HG02642 (cell line): ENCODE results near the gene BCAR3.

Experiments used
- ATAC-seq: cut with Tn5 transposase; IDR thresholded peaks from one replicate; pipeline ENCODE4 v1.9.1; 2021; ENCODE audit warnings: mild to moderate bottlenecking; ENCODE audit not compliant: unreplicated experiment, poor library complexity

Gene BCAR3

DNA sequence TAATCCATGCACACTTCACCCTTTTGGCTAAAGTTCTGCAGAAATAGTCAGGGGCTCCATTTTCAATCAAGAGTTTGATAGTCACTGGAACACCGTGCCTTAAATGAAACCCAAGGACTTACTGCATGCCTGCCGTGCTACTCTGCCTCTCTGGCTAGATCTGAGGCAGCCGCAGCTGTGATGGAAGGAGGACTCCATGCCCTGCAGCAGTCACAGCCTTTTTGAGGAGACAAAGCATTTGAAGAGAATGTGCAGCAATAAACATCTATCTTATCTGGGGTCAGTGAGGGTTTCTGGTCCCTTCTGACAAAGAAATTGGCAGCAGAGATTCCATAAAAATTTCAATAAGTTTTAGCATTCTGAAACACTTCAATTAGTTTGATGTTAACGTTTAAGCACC lies 78.0 kb downstream of the BCAR3 start:
- ATAC-seq = no peak

DNA sequence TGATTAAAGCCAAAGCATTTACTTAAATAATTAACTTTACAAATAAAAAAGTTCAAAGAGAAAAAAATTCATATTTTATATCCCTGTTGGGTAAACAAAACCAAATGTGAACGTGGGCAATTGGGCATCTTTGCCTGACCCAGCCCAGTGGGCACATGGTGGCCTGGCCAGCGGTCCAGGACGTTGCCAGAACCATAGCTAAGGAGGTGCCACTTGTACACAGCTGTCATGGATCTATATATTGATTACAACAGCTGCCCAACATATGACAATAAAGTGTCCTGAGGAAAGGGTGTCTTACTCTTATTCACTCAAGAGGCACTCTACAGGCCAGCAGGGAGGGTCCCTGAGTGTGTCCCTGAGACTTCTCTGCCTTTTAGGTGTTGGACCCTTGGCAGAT lies 78.5 kb downstream of the BCAR3 start:
- no peak for ATAC-seq

DNA sequence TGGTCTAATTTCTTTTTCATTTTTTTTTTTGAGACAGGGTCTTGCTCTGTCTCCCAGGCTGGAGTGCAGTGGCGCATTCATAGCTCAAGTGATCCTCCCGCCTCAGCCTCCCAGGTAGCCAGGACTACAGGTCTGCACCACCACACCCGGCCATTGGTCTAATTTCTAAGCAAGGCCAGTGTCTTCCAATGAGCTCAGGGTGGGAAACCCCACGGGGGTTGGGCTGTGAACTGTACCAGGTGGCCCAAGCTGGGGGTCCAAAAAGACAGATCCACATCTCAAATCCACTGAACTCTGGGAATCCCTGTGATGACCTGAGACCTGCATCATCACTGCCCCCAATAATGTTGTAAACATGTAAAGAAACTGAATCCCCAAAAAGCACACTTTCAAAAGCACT lies 79.5 kb downstream of the BCAR3 start:
- no peak for ATAC-seq

DNA sequence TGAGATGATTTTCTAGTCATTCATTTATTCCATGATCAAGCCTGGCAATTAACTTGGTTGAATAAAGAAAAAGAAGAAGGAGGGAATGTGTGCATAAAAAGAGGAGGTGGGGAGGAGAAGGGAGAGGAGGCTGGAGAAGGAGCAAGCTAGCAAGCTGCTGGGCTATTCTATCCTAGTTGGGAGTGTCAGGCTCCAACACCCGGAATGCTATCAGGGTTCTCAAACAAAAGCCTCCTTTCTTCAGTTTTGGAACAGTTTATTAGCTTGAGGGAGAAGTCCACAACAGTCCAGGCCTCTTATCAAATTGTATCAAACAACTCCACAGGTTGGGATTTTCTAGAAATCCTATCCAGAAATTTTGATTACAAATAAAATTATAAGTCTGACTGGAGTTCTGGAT lies 80.0 kb downstream of the BCAR3 start:
- ATAC-seq = no peak

DNA sequence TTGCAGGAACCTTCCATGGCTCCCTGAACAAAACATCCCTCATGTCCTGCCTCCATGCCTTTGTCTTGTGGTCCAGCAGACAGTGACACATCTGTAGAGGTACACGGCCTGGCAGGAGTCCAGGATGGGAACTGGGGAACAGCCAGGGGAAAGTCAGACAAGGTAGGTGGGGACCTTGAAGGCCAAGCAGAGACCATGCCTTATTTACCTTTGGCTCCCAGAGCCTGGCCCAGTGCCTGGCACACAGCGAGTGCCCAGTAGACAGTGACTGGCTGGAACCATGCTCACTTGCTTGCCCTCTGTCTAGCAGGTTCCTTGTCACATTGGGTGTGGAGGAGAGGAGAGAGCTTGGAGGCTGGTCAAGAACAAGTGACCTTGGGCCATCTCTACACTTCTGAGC lies 81.0 kb downstream of the BCAR3 start:
- no peak for ATAC-seq

DNA sequence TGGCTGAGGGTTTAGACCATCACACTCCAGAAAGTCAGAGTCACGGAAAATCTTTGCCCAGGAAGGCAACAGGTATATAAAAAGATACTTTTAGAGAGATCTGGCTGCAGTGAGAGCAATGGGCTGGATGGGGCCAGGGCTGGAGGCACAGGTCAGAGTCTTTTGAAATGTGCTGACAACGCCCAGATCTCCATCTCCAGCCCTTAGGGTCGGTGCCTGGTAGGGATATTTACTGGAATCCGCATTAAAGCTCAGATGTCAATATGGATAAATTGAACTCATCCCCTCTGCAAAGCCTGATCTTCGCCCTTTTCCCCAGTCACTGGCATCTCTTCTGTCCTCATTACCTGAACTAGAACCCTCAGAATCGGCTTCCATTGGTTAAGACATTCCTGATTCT lies 82.2 kb downstream of the BCAR3 start:
- ATAC-seq = no peak

DNA sequence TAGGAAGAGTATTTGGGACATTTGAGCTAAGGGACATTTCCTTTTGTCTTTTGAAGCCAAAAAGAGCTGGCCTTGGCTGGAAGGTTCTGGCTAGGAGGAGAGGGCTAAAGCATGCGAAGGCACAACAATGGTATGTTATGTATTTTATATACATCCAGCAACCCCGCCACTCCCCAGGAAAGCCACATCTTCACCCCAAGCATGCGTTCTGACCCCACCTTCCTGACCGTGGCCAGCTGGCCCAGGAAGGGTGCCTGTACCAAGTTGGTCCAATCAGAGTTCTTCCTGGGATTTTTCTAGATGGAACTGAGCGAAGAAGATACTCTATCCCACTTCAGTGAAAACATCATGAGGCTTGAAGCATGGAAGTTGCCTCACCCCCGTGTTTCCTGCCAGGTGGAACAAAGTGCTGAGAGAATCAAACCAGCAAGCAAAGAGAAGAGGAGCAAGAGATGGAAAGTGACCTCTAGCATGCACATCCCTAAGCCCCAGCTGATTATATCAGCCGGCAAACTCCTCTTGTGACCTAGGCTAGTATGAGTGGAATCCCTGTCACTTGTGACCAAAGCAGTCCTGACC lies 82.7 kb downstream of the BCAR3 start:
- no peak for ATAC-seq

DNA sequence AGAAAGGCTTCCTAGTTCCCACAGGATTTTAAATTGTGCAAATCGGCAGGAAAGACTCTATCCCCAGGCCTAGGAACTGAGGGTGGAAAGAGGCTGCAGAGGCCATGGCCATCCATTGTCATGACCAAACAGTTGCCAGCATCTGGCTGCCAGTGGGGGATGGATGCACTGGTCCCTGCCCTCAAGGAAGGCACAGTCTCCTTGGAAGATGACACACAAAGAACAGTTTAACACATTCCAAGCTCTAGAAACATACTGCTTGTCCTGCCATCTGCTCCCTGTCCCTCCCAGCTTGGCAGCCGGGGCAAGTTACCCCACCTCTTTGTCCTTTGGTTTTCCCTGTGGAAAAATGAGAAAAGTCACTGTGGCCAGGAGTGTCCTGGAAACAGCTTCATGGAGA lies 83.2 kb downstream of the BCAR3 start:
- no peak for ATAC-seq

DNA sequence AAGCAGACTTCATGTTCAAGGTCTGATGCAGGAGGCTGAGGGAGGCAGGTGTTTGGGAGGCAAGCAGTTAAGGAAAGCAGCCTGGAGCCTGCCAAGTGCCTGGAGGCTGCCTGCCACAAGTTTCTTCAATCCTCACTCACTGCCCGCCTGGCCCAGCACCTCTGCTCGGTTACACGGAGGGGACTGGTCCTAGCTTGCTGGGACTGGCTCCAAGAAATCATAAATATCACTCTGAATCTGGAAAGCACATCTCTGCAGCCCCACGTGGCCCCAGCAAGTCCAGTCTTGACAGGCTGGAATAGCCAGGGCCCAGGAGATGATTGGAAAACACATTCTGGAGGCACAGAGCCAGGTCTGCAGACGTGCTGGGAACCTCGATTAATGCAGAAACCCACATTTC lies 83.9 kb downstream of the BCAR3 start:
- no peak for ATAC-seq

DNA sequence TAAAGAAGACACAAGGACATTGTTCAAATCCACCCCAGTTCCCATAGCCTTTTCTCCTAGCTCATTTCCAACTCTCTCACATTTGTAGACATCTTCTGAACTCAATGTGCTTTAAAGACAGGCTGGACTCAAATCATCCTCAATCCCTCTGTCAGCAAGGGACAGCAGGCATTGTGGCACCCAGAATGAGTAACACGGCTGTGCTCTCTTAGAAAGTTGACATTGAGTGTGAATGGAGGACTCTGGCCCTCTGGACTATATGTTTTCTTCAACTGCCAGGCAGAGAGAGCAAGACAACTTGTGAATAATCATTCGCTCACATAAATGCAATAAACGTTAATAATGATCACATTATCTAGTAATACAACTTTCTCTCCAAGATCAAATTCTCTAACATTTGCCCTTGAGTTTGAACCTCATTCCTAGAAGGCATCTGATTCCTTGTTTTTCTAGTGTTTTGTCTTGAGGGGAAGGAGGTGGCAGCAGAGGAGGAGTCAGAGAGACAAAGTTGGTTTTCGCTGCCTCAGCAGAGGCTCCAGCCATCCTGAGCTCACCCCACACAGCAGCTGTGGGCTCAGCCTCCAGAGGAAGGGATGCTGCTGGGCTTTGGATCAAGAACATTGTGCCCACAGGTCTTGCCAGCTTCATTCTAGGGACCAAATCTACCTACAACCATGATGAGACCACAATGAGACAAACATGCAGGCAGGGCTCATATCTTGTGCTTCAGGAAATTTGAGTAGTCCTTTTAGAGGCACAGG lies 85.1 kb downstream of the BCAR3 start:
- ATAC-seq = no peak

DNA sequence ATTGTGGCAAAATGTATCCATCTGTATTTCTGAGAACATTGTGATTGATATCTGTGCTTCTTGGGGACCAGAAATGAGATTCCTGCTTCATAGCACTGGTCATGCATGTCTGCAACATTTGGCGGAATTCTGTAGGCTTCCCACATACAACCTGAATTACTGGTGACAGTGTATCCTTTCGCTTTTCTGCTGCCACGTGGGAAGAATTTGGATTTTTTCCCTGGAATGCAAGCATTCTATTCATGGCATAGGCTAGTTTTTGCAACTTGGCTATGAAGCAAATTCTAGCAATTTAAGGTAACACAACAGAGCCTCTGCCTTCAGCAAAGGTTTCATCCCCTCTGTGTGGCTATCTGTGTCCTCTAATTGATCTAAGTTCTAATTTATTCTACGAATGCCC lies 85.9 kb downstream of the BCAR3 start:
- no peak for ATAC-seq

DNA sequence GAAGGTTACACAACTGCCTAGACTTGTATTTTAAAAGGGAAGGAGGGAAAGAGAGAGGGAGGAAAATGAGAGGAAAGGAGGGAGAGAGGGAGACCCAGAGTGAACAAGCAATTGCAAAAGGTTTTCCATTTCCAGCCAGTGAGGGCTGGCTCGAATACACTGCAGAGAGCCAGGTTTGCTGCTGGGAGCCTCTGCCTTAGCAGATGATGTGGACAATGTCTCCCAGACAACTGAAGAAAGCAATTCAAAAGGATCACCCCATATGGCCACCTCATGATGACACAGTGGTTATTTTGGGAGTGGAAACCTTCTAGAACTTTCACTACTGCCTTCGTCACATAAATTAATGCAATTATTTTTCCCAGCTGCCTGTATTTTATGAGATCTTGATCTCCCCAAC lies 86.4 kb downstream of the BCAR3 start:
- no peak for ATAC-seq

DNA sequence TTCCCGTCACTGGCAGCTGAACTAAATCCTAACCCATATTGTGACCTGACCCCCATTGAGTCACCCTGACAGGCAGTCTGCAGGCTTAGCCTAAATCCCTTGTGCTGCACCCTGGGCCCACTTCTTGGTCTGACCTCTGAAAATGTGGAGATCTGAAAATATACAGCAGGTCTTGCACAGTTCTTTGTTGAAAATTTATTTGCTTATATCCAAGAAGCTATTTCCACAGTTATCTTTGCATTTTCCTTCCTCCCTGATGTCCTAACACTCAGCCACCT lies 87.1 kb downstream of the BCAR3 start:
- ATAC-seq = no peak

DNA sequence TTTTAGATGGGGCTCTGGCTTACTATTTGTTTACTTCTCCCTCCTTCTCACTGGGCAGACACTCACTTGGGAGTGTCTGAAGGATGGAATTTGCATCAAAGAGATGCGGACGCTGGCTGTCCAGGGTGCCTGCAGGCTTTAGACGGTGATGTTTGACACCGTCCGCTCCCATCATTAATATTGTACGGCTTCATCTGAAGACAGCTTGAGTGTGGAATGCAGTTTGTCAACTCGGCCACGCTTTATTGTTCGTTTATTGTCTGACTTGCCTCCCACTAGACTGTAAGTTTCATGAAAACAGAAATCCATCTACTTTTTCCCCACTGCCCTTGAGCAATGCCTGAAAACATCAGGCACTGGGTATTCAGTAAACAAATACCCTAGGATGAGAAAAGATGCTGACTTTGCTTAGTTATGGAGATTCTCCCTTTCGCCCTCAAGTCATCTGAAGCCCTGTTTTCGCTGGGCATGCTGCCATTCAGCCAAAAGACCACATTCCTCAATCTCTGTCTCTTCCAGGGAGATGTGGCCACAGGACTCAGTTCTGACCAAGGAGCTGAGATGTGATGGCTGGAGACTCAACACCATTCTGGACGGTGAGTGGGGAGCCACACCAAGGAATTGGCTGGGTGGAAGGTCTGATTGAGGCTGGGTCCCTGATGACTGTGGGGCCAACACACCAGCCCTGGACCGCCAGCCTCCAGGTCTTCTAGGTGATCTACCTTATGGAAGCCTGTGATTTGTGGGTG lies 87.6 kb downstream of the BCAR3 start:
- ATAC-seq = no peak

DNA sequence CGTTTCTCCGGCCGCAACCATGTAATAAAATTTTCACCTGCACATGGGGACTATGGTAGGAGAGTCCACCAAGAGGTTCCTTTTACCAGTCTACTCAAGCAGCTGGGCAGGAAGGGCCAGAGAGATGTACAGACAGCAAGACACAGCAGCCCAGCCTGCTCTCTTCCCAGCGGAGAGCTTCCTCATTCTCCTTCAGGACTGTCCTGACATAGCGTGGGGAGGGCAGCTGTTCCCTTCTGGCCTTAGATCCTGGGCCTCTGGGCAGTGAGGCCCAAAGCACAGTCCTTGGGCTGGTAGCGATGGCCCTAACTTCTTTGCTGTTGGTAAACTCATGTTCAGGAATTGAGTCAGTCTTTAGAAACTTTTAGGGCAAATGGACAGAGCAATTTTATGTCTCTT lies 89.1 kb downstream of the BCAR3 start:
- no peak for ATAC-seq

DNA sequence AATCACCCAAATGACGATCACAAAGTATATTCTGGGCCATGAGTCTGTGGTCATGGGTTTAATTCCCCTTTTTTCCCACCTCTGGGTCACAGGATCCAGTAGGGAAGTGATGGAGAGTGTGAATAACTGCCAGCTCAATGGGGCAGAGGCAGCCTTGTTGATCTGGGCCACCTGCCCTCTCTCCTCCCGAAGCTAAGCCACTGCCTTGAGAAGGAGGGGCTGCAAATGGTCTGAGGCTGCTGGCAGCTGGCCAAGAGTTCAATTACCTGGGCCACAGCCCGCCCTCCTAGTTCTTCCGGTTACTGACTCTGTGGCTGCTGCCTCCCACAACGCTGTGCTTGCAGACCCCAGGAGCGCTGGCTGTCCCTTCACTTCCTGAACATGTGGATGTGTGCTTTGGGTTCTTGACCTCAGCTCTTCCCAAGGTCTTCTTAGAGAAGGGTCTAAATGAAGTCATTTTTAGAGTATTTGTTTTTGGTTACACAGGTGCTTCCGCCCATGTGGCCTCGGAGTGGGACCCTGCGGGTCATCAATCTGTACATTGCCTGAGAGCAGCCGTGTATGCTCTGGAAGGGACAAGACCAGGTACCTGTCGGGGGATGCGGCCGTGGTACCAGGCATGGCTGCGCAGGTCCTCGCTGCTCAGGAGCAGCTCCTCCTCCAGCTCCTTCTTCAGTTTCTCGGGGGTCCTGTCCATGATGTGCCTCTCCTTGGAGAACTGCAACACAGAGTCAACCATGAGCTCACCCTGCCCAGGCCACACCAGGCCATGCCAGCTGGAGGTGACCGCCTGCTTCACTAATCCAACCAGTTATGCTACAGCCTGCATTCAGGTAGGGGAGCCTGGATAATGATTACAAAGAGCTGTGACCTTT lies 89.7 kb downstream of the BCAR3 start:
- ATAC-seq = peak; percentile 85

DNA sequence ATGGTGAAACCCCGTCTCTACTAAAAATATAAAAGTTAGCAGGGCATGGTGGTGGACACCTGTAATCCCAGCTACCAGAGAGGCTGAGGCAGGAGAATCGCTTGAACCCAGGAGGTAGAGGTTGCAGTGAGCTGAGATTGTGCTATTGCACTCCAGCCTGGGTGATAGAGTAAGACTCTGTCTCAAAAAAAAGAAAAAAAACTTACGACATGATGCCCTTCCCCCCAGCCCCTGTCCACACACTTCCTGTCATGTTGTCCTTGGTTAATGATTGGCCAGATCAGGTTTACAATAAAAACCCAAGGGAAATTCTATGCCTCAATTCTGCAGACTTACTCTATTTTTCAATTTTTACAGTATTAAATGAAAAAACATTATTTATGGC lies 90.4 kb downstream of the BCAR3 start:
- peak; percentile 21 for ATAC-seq

DNA sequence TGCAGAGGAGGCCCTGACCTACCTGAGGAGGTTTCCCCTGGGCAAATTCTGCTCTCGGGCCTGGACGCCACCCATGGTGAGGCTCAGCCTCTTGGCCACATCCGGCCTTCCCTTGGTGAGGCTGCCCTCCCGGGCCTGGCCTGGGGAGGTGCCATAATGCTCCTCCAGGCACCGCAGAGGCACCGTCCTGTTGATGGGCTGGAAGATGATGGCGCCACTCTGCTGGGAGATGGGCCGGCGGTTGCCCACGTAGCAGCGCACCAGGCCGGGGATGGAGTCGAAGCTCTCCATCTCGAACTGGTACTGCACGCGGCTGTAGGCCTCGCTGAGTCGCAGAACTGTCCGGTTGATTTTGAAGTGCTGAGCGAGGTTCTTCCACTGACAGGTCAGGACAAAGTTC lies 92.7 kb downstream of the BCAR3 start:
- ATAC-seq = no peak

DNA sequence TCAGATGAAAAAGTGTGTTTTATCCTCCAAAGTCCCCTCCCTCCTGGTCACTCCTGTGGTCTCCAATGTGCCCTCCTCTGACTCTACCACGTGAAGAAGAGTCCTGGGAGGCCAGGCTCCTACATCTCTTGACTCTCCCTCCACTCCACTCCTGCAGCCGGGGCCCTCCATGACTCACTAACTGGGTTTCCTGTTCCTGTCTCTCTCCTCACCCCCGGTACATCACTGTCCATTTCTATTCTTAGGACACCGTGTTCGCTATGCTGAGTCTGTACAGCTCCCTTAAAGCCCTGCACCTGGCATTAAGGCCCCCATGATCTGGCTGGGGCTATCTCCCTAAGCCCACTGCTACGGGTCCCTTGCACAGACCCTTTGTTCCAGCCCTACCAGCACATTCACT lies 93.4 kb downstream of the BCAR3 start:
- no peak for ATAC-seq

DNA sequence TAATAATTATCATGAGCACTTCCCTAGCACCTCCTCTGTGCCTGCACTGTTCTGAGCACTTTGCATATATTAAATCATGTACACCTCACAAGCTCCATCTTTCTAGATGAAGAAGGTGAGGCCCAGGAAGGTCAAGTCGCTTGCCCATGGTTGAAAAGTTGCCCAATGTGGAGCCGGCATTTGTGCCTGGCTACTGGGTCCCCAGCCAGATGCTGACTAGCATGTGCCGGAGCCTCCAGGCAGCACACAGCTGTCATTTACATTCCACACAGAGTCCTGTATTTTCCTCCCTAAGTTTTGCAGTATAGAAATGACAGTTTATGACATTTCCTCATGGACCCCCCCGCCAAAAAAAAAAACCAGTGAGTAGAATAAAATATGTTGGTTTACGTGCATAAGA lies 94.3 kb downstream of the BCAR3 start:
- no peak for ATAC-seq
